Measurements from ENCODE around the gene KRTAP16-1. TPM values are rescaled to one million over a fixed set of nuclear protein-coding genes. Genes with fewer than 3 reads are reported as not detected.

KRTAP16-1 gene
- total and polyA plus RNA-seq, 7 experiments from 2014 or later, result 0.19 to 0.49 (median 0.27) TPM; not detected in 3

DNA sequence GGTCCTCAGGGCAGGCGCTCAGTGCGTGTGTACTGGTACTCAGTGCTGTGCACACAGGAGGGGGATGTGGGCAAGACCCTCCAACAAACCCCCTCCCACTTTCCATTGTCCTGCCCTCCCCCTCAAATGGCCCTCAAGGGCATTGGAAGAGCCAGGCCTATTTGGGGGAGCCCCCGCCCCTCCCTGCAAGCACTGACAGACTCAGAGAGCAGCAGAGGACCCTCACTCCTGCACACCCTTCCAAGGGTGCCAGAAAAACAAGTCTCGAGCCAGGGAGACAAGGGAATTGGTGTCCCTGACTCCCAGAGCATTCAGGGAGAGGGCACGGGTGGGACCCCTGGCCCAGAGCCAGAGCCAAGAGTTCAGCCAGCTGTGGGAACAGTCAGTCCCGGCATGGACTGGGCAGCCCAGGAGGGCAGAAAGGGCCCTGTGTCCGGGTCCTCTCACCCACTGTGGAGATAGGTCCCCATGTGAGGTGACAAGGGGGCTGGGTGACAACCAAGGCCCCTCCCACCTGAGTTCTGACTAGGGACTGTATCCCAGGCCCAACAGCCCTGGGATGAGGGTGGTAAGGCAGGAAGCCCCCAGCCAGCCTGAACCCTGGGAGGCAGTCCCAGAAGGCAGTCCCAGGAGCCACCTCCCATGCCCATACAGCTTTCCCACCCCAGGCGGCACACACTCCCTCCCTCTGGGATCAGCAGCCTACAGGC lies 18.5 kb upstream of the KRTAP16-1 start:
- Mint-ChIP-seq H3K27ac (peak overlapping the region in 2 of 9 donors; percentile 63 to 91), H3K27me3 (no peaks in the 10 kb centered on the region), H3K36me3 (no peaks in the 10 kb centered on the region), H3K9me3 (no peaks in the 10 kb centered on the region), H3K4me1 (peaks cover 11 to 54% (median 44%) of the 10 kb centered on the region in 7 donors), H3K4me3 (peak overlapping the region in 3 of 10 donors; percentile 29 to 62 (median 60))
- Histone ChIP-seq H3K27me3 (ENCODE audit: control insufficient read depth in 2 of 2, insufficient read depth in 2 of 2, low read length in 2 of 2) (no peaks in the 10 kb centered on the region), H3K4me3 (ENCODE audit: low read length) (no peak overlapping the region), H3K4me1 (ENCODE audit: control insufficient read depth in 2 of 2, insufficient read depth in 2 of 2, low read length in 2 of 2) (peaks cover 27 to 38% of the 10 kb centered on the region in 2 donors), H3K9me3 (ENCODE audit: control insufficient read depth in 2 of 3, low read length in 3 of 3) (no peaks in the 10 kb centered on the region), H3K36me3 (ENCODE audit: control insufficient read depth in 2 of 3, insufficient read depth in 3 of 3, low read length in 3 of 3) (no peaks in the 10 kb centered on the region), H3K27ac (ENCODE audit: low read depth, low read length) (no peak overlapping the region)
- ChIA-PET CTCF (no interaction called here), POLR2A (interaction anchor here (0.7 to 0.9 kb wide), 2 partner anchors 11 to 14 kb away, joined by 3 to 4 read pairs; no protein-coding TSS in a partner anchor)
- DNase-seq (no peak), ATAC-seq (no peak)
- intact Hi-C loops (cut with micrococcal nuclease), result no loop called here

DNA sequence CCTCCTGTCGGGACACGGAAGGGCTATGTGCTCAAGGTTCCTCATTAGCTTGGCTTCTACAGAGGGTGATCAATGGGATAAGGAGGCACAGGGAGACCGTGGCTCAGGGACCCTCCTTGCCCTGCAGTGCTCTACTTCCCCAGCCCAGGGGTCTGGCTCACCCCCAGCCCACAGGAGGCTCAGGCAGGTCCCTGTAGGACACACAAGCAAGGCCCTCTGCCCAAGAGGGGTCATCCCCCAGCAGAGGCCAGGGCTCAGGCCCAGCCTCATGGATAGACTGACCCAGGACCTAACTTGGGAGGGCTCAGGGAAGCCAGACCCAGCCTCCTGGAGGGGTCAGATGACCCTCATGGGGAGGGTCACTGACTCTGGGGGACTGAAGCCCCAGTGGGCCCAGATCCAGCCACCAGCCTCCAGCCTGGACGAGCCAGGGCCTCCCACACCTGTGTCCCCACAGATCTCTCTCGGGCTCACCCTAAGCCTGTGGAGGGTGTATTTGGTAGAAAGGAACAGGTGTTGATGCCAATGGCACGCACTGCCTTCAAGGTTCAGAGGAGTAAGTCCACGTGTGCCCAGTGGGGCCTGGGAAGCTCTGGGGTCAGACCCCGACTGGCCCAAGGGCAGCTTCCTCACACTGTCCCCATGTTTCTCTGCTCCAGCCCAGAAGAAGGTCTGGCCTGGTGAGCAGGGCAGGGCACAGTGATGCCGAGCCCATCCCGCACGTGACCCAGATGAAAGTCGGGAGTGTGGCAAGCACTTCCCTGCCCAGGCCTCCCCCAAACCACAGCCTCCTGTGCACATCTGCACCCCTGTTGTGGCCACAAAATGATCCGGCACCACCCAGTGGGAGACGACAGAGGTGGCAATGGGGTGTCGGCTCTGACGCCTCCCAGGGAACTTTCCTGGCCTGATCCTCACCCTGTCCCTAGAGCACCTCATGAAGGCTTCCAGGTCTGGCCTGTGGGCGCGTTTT lies 17.4 kb upstream of the KRTAP16-1 start:
- no peak overlapping the region for H3K4me3 ChIP-seq (ENCODE audit: low read length)
- peak; percentile 60 for ATAC-seq
- intact Hi-C loops (cut with micrococcal nuclease), result no loop called here
- ChIA-PET POLR2A (no interaction called here), CTCF (no interaction called here)
- no peaks in the 10 kb centered on the region for H3K9me3 Mint-ChIP-seq
- H3K27ac ChIP-seq (ENCODE audit: low read depth, low read length), result no peak overlapping the region
- no peaks in the 10 kb centered on the region for H3K9me3 ChIP-seq (ENCODE audit: control insufficient read depth in 2 of 3, low read length in 3 of 3)
- peak in 2 of 9 donors; percentile 15 to 43 for DNase-seq
- peak overlapping the region in 8 of 9 donors; percentile 18 to 91 (median 56) for H3K27ac Mint-ChIP-seq
- peak overlapping the region in 6 of 10 donors; percentile 42 to 70 (median 56) for H3K4me3 Mint-ChIP-seq
- peaks cover 34 to 48% of the 10 kb centered on the region in 2 donors for H3K4me1 ChIP-seq (ENCODE audit: control insufficient read depth in 2 of 2, insufficient read depth in 2 of 2, low read length in 2 of 2)
- H3K27me3 ChIP-seq (ENCODE audit: control insufficient read depth in 2 of 2, insufficient read depth in 2 of 2, low read length in 2 of 2), result no peaks in the 10 kb centered on the region
- no peaks in the 10 kb centered on the region for H3K36me3 ChIP-seq (ENCODE audit: control insufficient read depth in 2 of 3, insufficient read depth in 3 of 3, low read length in 3 of 3)
- H3K4me1 Mint-ChIP-seq, result peaks cover 11 to 61% (median 53%) of the 10 kb centered on the region in 7 donors
- H3K27me3 Mint-ChIP-seq, result no peaks in the 10 kb centered on the region
- H3K36me3 Mint-ChIP-seq, result no peaks in the 10 kb centered on the region

DNA sequence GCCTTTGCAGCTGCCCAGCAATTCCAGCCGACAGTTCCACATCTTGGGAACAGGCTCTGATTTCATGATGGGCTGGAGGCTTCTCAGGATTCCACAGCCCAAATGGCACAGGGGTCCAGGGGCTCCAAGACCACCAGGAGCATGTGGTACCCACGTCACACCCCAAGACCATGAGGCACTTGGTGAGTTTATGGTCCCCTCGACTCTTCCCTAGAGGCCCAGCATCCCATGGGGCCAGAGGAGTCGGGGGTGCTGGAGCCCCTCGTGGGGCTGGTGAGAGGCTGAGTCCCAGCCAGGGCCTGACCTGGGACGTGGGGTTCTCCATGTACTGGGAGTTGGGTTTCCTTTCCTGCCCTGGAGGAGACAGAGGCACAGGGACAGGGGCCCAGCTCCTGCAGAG lies 16.5 kb upstream of the KRTAP16-1 start:
- Histone ChIP-seq H3K27me3 (ENCODE audit: control insufficient read depth in 2 of 2, insufficient read depth in 2 of 2, low read length in 2 of 2) (no peaks in the 10 kb centered on the region), H3K27ac (ENCODE audit: low read depth, low read length) (no peak overlapping the region), H3K9me3 (ENCODE audit: control insufficient read depth in 2 of 3, low read length in 3 of 3) (no peaks in the 10 kb centered on the region), H3K36me3 (ENCODE audit: control insufficient read depth in 2 of 3, insufficient read depth in 3 of 3, low read length in 3 of 3) (no peaks in the 10 kb centered on the region), H3K4me3 (ENCODE audit: low read length) (no peak overlapping the region), H3K4me1 (ENCODE audit: control insufficient read depth in 2 of 2, insufficient read depth in 2 of 2, low read length in 2 of 2) (peaks cover 34 to 48% of the 10 kb centered on the region in 2 donors)
- peaks cover 0 to 3% (median 1%) of the 10 kb centered on the region in 11 donors for H3K9me3 Mint-ChIP-seq
- H3K27me3 Mint-ChIP-seq, result no peaks in the 10 kb centered on the region
- ChIA-PET POLR2A (no interaction called here), CTCF (no interaction called here)
- H3K4me1 Mint-ChIP-seq, result peaks cover 11 to 70% (median 57%) of the 10 kb centered on the region in 7 donors
- no peak overlapping the region for H3K4me3 Mint-ChIP-seq
- peak overlapping the region in 4 of 9 donors; percentile 17 to 65 (median 38) for H3K27ac Mint-ChIP-seq
- DNase-seq (no peak), ATAC-seq (no peak)
- intact Hi-C loops (cut with micrococcal nuclease), result no loop called here
- peaks cover 0 to 2% (median 0%) of the 10 kb centered on the region in 5 donors for H3K36me3 Mint-ChIP-seq

DNA sequence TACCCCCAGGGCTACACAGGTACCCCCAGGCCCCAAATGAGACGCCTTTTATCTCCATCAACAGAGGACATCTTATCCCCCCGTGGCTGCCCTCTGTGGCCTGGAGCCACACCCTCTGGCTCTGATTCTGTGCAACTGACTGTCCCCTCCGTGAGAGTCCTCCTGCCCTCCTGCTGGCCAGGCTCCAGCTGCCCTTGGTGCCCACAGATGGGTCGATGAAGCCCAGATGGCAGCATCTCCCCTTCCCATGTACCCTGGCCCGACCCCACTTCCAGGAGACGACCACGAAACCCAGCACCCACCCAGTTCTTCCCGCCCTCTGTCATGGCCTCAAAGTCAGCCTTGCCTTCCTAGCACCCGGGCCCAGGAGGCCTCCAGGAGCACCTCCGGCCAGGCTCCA lies 16.0 kb upstream of the KRTAP16-1 start:
- no peaks in the 10 kb centered on the region for H3K36me3 ChIP-seq (ENCODE audit: control insufficient read depth in 2 of 3, insufficient read depth in 3 of 3, low read length in 3 of 3)
- CTCF ChIA-PET, result no interaction called here
- H3K36me3 Mint-ChIP-seq, result peaks cover 0 to 4% (median 0%) of the 10 kb centered on the region in 5 donors

DNA sequence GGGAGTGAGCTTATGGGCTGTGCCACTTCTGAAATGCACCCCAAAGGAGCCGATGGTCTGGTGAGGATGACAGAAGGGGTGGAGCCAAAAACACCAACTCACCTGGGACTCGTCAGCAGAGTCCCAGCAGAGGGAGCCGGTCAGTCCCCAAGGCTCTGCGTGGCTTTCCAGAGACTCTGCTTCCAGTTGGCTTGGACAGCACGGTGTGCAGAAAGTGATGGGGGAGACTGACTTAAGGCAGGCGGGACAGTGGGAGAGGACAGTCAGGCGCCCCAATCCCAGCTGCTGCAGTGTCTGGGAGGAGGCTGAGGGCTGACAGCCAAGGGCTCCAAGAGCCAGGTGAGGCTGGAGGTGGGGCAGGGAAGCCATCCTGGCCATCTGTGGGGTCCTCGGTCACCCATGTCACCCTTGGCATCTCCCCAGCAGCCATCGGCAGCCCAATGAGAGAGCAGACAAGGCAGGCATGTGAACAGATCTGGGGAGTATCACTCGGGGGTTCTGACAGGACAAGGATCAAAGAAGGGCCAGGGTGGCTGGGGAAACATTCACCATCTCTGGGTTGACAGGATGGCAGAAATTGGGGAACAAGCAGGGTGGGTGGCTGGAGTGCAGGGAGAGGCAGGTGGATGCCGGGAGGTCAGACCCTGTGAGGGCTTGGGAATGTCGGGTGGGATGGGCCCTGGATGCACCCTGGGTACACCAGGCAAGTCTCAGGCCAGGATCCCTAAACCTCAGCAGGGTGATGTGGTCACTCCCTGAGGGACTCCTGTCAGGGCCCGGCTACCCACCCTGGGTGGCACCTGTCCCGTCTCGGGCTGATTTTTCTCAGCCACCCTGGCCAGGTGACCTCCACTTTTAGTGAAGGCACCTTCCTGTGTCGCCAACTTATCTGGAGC lies 15.3 kb upstream of the KRTAP16-1 start:
- DNase-seq (no peak), ATAC-seq (peak; percentile 24)
- H3K4me1 Mint-ChIP-seq, result peaks cover 11 to 68% (median 57%) of the 10 kb centered on the region in 7 donors
- peak overlapping the region in 1 of 10 donors; percentile 18 for H3K4me3 Mint-ChIP-seq
- no peaks in the 10 kb centered on the region for H3K27me3 ChIP-seq (ENCODE audit: control insufficient read depth in 2 of 2, insufficient read depth in 2 of 2, low read length in 2 of 2)
- no peak overlapping the region for H3K27ac ChIP-seq (ENCODE audit: low read depth, low read length)
- H3K27me3 Mint-ChIP-seq, result no peaks in the 10 kb centered on the region
- H3K9me3 ChIP-seq (ENCODE audit: control insufficient read depth in 2 of 3, low read length in 3 of 3), result no peaks in the 10 kb centered on the region
- H3K4me3 ChIP-seq (ENCODE audit: low read length), result no peak overlapping the region
- POLR2A ChIA-PET, result interaction anchor here (5.0 kb wide), 1 partner anchor 16 kb away, joined by 36 read pairs; the partner anchor contains the start of gene KRTAP16-1
- H3K4me1 ChIP-seq (ENCODE audit: control insufficient read depth in 2 of 2, insufficient read depth in 2 of 2, low read length in 2 of 2), result peaks cover 34 to 48% of the 10 kb centered on the region in 2 donors
- no peaks in the 10 kb centered on the region for H3K36me3 ChIP-seq (ENCODE audit: control insufficient read depth in 2 of 3, insufficient read depth in 3 of 3, low read length in 3 of 3)
- CTCF ChIA-PET, result interaction anchor here (0.7 to 2.5 kb wide), 3 partner anchors 17 to 324 kb away, joined by 4 to 13 read pairs (median 13); no protein-coding TSS in a partner anchor
- H3K27ac Mint-ChIP-seq, result peak overlapping the region in 7 of 9 donors; percentile 10 to 87 (median 53)
- peaks cover 0 to 14% (median 7%) of the 10 kb centered on the region in 11 donors for H3K9me3 Mint-ChIP-seq
- intact Hi-C loops (cut with micrococcal nuclease), result loop anchor here in 1 of 2 donors (5.0 kb wide), 2 partner anchors 112 to 168 kb away; no protein-coding TSS in a partner anchor
- peaks cover 0 to 4% (median 2%) of the 10 kb centered on the region in 5 donors for H3K36me3 Mint-ChIP-seq

More for the DNA sequence above, 16.0 kb upstream of the KRTAP16-1 start:
- Mint-ChIP-seq H3K27ac (peak overlapping the region in 2 of 9 donors; percentile 64 to 70), H3K9me3 (peaks cover 0 to 7% (median 4%) of the 10 kb centered on the region in 11 donors), H3K27me3 (no peaks in the 10 kb centered on the region), H3K4me1 (peaks cover 11 to 72% (median 57%) of the 10 kb centered on the region in 7 donors), H3K4me3 (peak overlapping the region in 1 of 10 donors; percentile 18)
- POLR2A ChIA-PET, result no interaction called here
- Histone ChIP-seq H3K27ac (ENCODE audit: low read depth, low read length) (no peak overlapping the region), H3K9me3 (ENCODE audit: control insufficient read depth in 2 of 3, low read length in 3 of 3) (no peaks in the 10 kb centered on the region), H3K27me3 (ENCODE audit: control insufficient read depth in 2 of 2, insufficient read depth in 2 of 2, low read length in 2 of 2) (no peaks in the 10 kb centered on the region), H3K4me3 (ENCODE audit: low read length) (no peak overlapping the region), H3K4me1 (ENCODE audit: control insufficient read depth in 2 of 2, insufficient read depth in 2 of 2, low read length in 2 of 2) (peaks cover 34 to 48% of the 10 kb centered on the region in 2 donors)
- intact Hi-C loops (cut with micrococcal nuclease), result no loop called here
- DNase-seq, result no peak
- no peak for ATAC-seq

Measured in naive thymus-derived CD4-positive, alpha-beta T cell (primary cell).